Measurements from ENCODE around the gene ELMO2. TPM values are rescaled to one million over a fixed set of nuclear protein-coding genes. Genes with fewer than 3 reads are reported as not detected.

ELMO2 gene
- total RNA-seq, 1 donor from 2014 or later = 35.6 TPM

- TF ChIP-seq CTCF (IDR thresholded peaks at IDR 0.05; ENCODE audit: unreplicated experiment) = no peak
- no peaks in the 10 kb centered on the region for H3K27me3 Mint-ChIP-seq (ENCODE audit: unreplicated experiment)
- H3K9me3 Mint-ChIP-seq (ENCODE audit: unreplicated experiment) = no peaks in the 10 kb centered on the region
- DNase-seq (ENCODE audit: low spot score) = no peak
- no peak overlapping the region for H3K4me3 Mint-ChIP-seq (ENCODE audit: unreplicated experiment)
- H3K27ac Mint-ChIP-seq (ENCODE audit: unreplicated experiment) = no peak overlapping the region
- H3K4me1 Mint-ChIP-seq (ENCODE audit: unreplicated experiment) = peaks cover 11% of the 10 kb centered on the region
- no peaks in the 10 kb centered on the region for H3K36me3 Mint-ChIP-seq (ENCODE audit: low read depth, unreplicated experiment)
These were observed 73.8 kb downstream of the ELMO2 start for GRCh38 chr20:46332373-46333160.

GRCh38 chr20:46331611-46332361 lies 74.6 kb downstream of the ELMO2 start:
- H3K9me3 Mint-ChIP-seq (ENCODE audit: unreplicated experiment) = no peaks in the 10 kb centered on the region
- no peak overlapping the region for H3K4me3 Mint-ChIP-seq (ENCODE audit: unreplicated experiment)
- TF ChIP-seq CTCF (IDR thresholded peaks at IDR 0.05; ENCODE audit: unreplicated experiment) = no peak
- no peaks in the 10 kb centered on the region for H3K27me3 Mint-ChIP-seq (ENCODE audit: unreplicated experiment)
- H3K36me3 Mint-ChIP-seq (ENCODE audit: low read depth, unreplicated experiment) = no peaks in the 10 kb centered on the region
- no peak overlapping the region for H3K27ac Mint-ChIP-seq (ENCODE audit: unreplicated experiment)
- DNase-seq (ENCODE audit: low spot score) = no peak
- H3K4me1 Mint-ChIP-seq (ENCODE audit: unreplicated experiment) = peaks cover 11% of the 10 kb centered on the region

GRCh38 chr20:46330831-46331371 lies 75.5 kb downstream of the ELMO2 start:
- TF ChIP-seq CTCF (IDR thresholded peaks at IDR 0.05; ENCODE audit: unreplicated experiment) = no peak
- Mint-ChIP-seq H3K36me3 (ENCODE audit: low read depth, unreplicated experiment) (no peaks in the 10 kb centered on the region), H3K27ac (ENCODE audit: unreplicated experiment) (no peak overlapping the region), H3K27me3 (ENCODE audit: unreplicated experiment) (no peaks in the 10 kb centered on the region), H3K9me3 (ENCODE audit: unreplicated experiment) (no peaks in the 10 kb centered on the region), H3K4me3 (ENCODE audit: unreplicated experiment) (no peak overlapping the region), H3K4me1 (ENCODE audit: unreplicated experiment) (peaks cover 11% of the 10 kb centered on the region)
- DNase-seq (ENCODE audit: low spot score) = no peak

DNA sequence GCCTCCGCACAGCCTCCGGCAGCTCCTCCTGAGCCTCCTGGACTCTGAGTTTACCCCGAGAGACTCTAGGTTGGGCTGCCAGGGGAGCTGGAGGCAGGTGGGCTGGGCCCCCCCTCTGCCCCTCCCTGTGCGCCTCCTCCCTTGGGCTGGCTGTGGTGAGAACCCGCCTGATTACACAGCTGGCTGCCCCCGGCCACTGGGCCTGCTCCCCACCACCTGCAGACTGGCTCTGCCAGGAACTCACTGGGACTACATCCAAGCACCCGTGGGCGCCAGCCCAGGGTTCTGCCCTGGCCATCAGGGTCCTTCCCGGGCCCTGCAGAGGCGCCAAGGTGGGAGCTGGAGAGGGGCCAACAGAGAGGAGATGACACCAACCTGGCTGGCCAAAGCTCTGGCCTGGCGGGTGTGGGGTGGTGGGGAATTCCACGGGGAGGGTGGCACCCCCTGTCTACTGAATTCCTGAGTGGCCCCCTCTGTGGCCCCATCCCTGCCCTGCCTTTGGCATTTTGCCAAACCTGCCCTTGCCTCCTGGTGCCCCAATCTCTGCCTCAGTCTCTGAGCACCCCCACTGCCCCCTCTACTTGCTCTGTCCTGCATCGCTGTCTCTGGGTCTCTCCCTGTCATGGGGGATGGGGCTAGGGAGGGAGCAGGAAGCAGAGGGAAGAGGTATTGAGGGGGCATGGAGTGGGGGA lies 76.2 kb downstream of the ELMO2 start:
- H3K4me1 Mint-ChIP-seq (ENCODE audit: unreplicated experiment) = peaks cover 11% of the 10 kb centered on the region
- no peak overlapping the region for H3K27ac Mint-ChIP-seq (ENCODE audit: unreplicated experiment)
- no peaks in the 10 kb centered on the region for H3K36me3 Mint-ChIP-seq (ENCODE audit: low read depth, unreplicated experiment)
- H3K9me3 Mint-ChIP-seq (ENCODE audit: unreplicated experiment) = no peaks in the 10 kb centered on the region
- DNase-seq (ENCODE audit: low spot score) = no peak
- no peak for TF ChIP-seq CTCF (IDR thresholded peaks at IDR 0.05; ENCODE audit: unreplicated experiment)
- H3K4me3 Mint-ChIP-seq (ENCODE audit: unreplicated experiment) = no peak overlapping the region
- no peaks in the 10 kb centered on the region for H3K27me3 Mint-ChIP-seq (ENCODE audit: unreplicated experiment)
